B cell (primary cell): ENCODE data around the gene JARID2. TPM values are rescaled to one million over a fixed set of nuclear protein-coding genes. Genes with fewer than 3 reads are reported as not detected.

ENCODE experiments used
- ATAC-seq: fragments of 200-7000 bp; cut with Tn5 transposase; one replicate; pipeline ENCODE4 v1.10.0; 2021; ENCODE audit warnings: low read depth, mild to moderate bottlenecking, moderate number of reproducible peaks, moderate library complexity
- CTCF ChIA-PET: fragments of 350-600 bp; sonication (Branson Sonifier 250); formaldehyde crosslinking; loops from one replicate; lab custom pipeline; 2021; ENCODE audit warnings: antibody characterized with exemption, inconsistent platforms; lab: Charles Lee
- POLR2A ChIA-PET: fragments of 350-600 bp; sonication (Branson Sonifier 250); formaldehyde crosslinking; loops from one replicate; lab custom pipeline; 2021; ENCODE audit warnings: antibody characterized with exemption; lab: Charles Lee
- DNase-seq: peaks from one replicate; pipeline ENCODE4 v3.0.0; 2013
- H2AFZ ChIP-seq: 2 replicates; pipeline ENCODE4 v1.6.1; 2012; ENCODE audit warnings: mild to moderate bottlenecking, low read depth, low read length; ENCODE audit not compliant: insufficient read depth, poor library complexity, severe bottlenecking
- H3K27ac ChIP-seq, 2 donors: 1 replicate in 1 of 2; 2 replicates in 1 of 2; pipeline ENCODE4 v1.5.1; 2012 to 2013; ENCODE audit warnings: low read length in 2 of 2, mild to moderate bottlenecking in 2 of 2, moderate library complexity in 1 of 2
- H3K27me3 ChIP-seq, 4 experiments: fragments of 200-600 bp in 1 of 4; sonication (generic) in 1 of 4; replicated peaks in 1 of 4; 1 replicate in 2 of 4; 2 replicates in 2 of 4; pipeline versions ENCODE4 v1.6.1 to v1.7.0; 2013 to 2016; ENCODE audit warnings: low read length in 3 of 4, mild to moderate bottlenecking in 2 of 4, mixed read lengths in 1 of 4, moderate library complexity in 1 of 4; ENCODE audit not compliant: insufficient read depth in 4 of 4, control insufficient read depth in 3 of 4; ENCODE audit errors: control extremely low read depth in 1 of 4
- H3K36me3 ChIP-seq, 2 experiments: replicated peaks in 1 of 2; 1 replicate in 1 of 2; 2 replicates in 1 of 2; pipeline versions ENCODE4 v1.6.1 to v1.7.1; 2013; ENCODE audit warnings: low read length in 1 of 2; ENCODE audit not compliant: insufficient read depth in 2 of 2, control insufficient read depth in 1 of 2; ENCODE audit errors: control extremely low read depth in 1 of 2, extremely low read depth in 1 of 2
- H3K4me1 ChIP-seq, 2 donors: fragments of 200-600 bp in 1 of 2; sonication (generic) in 1 of 2; 1 replicate in 1 of 2; 2 replicates in 1 of 2; pipeline versions ENCODE4 v1.5.1 to v1.6.1; 2013 to 2017; ENCODE audit warnings: low read length in 2 of 2; ENCODE audit not compliant: control insufficient read depth in 2 of 2, insufficient read depth in 2 of 2
- H3K4me2 ChIP-seq: replicated peaks from 2 replicates; pipeline ENCODE3; 2012; ENCODE audit warnings: mild to moderate bottlenecking, low read depth, low read length; ENCODE audit not compliant: poor library complexity, severe bottlenecking
- H3K4me3 ChIP-seq, 5 experiments: fragments of 200-600 bp in 1 of 5; sonication (generic) in 1 of 5; 1 replicate in 3 of 5; 2 replicates in 2 of 5; pipeline versions ENCODE4 v1.5.1 to v1.7.0; 2011 to 2016; ENCODE audit warnings: low read length in 4 of 5, mild to moderate bottlenecking in 4 of 5, low read depth in 2 of 5, control low read depth in 1 of 5, moderate library complexity in 1 of 5; ENCODE audit not compliant: insufficient read depth in 1 of 5; ENCODE audit errors: control extremely low read depth in 1 of 5, extremely low read depth in 1 of 5
- H3K79me2 ChIP-seq: fragments of 200-600 bp; sonication (generic); one replicate; pipeline ENCODE4 v1.6.0; 2016; ENCODE audit warnings: low read length; ENCODE audit not compliant: control insufficient read depth, insufficient read depth
- H3K9ac ChIP-seq: fragments of 200-600 bp; sonication (generic); 2 replicates; pipeline ENCODE4 v1.6.1; 2017; ENCODE audit warnings: mild to moderate bottlenecking, low read length, moderate library complexity
- H3K9me3 ChIP-seq, 3 donors: one replicate each; pipeline versions ENCODE4 v1.6.1 to v1.7.1; 2013; ENCODE audit warnings: low read length in 2 of 3; ENCODE audit not compliant: control insufficient read depth in 2 of 3, insufficient read depth in 1 of 3; ENCODE audit errors: control extremely low read depth in 1 of 3
- H4K20me1 ChIP-seq: 2 replicates; pipeline ENCODE4 v1.6.0; 2012; ENCODE audit warnings: mild to moderate bottlenecking, low read length; ENCODE audit not compliant: insufficient read depth, control insufficient read depth, poor library complexity, severe bottlenecking
- H3K27ac Mint-ChIP-seq: one replicate; pipeline ENCODE4 v1.8.0; 2021; ENCODE audit warnings: mixed read lengths
- H3K27me3 Mint-ChIP-seq: one replicate; pipeline ENCODE4 v1.8.0; 2021; ENCODE audit warnings: mixed read lengths
- H3K4me1 Mint-ChIP-seq: one replicate; pipeline ENCODE4 v1.8.0; 2021; ENCODE audit warnings: mixed read lengths
- H3K4me3 Mint-ChIP-seq: one replicate; pipeline ENCODE4 v1.8.0; 2021; ENCODE audit warnings: mixed read lengths
- H3K9me3 Mint-ChIP-seq: one replicate; pipeline ENCODE4 v1.8.0; 2022; ENCODE audit warnings: mixed read lengths; ENCODE audit not compliant: insufficient read depth
- EZH2 ChIP-seq: IDR thresholded peaks from 2 replicates; pipeline ENCODE4 v1.6.1; 2012; ENCODE audit warnings: borderline replicate concordance, low read depth, mild to moderate bottlenecking, moderate library complexity, low read length; ENCODE audit not compliant: insufficient read depth, poor library complexity, severe bottlenecking
- WGBS: methylation state at CpG from one replicate; pipeline ENCODE4 v1.1.5; 2013; ENCODE audit warnings: missing lambda C conversion rate; ENCODE audit not compliant: insufficient coverage; 5-methylcytosine and 5-hydroxymethylcytosine counted together
- intact Hi-C: fragments of 100-400 bp; cut with micrococcal nuclease; formaldehyde crosslinking; loops from one replicate; pipeline ENCODE4 v1.10.0; 2022
- polyA plus RNA-seq: library from polyadenylated mRNA; depleted of rRNA; stranded (reverse); fragments of >200 nt; gene quantifications from 2 replicates; pipeline ENCODE4 v1.2.3, GENCODE V29; 2012
- total RNA-seq, 2 donors: library from RNA; stranded (reverse); fragments of 120-200 nt in 1 of 2; gene quantifications; 1 replicate in 1 of 2; 2 replicates in 1 of 2; pipeline versions ENCODE4 v1.2.3 to v1.2.4, GENCODE V29; 2013 to 2022
- TF ChIP-seq, protein P1 (sequence below): fragments of 200-600 bp; IDR thresholded peaks from one replicate; pipeline ENCODE4 v1.8.0; 2022; ENCODE audit warnings: antibody characterized with exemption, mild to moderate bottlenecking

JARID2 gene
- total and polyA plus RNA-seq, 2 donors (not counting 1 experiment from before 2014, with no cell fraction given), result 11.0 to 58.1 TPM

GRCh38 chr6:15442467-15442866, 196.6 kb downstream of the JARID2 start:
- Mint-ChIP-seq H3K27me3 (no peaks in the 10 kb centered on the region), H3K27ac (no peak overlapping the region), H3K4me3 (no peak overlapping the region), H3K9me3 (no peaks in the 10 kb centered on the region), H3K4me1 (peaks cover 71% of the 10 kb centered on the region)
- ATAC-seq, result no peak
- CTCF ChIA-PET, result interaction anchor here (0.5 to 1.9 kb wide), 3 partner anchors 39 to 118 kb away, joined by 4 to 5 read pairs (median 5); no protein-coding TSS in a partner anchor
- no peak overlapping the region for H2AFZ ChIP-seq
- peaks cover 98% of the 10 kb centered on the region for H3K79me2 ChIP-seq
- no peak for DNase-seq
- H3K27ac ChIP-seq, result no peak overlapping the region
- intact Hi-C loops, result loop anchor here (5.0 to 10.0 kb wide), 3 partner anchors 40 to 195 kb away; partner anchors contain the start of gene JARID2
- POLR2A ChIA-PET, result interaction anchor here (0.6 kb wide), 1 partner anchor 195 kb away, joined by 3 read pairs; no protein-coding TSS in a partner anchor
- H3K36me3 ChIP-seq, result peaks cover 0 to 11% of the 10 kb centered on the region in 2 experiments
- H3K9me3 ChIP-seq, result no peaks in the 10 kb centered on the region
- WGBS, result 83% methylated on average over 2 of the region's 6 CpGs
- H3K4me3 ChIP-seq, result no peak overlapping the region
- peaks cover 21 to 46% of the 10 kb centered on the region in 2 donors for H3K4me1 ChIP-seq
- peaks cover 54% of the 10 kb centered on the region for H4K20me1 ChIP-seq
- H3K4me2 ChIP-seq, result no peak overlapping the region
- TF ChIP-seq, protein P1, sequence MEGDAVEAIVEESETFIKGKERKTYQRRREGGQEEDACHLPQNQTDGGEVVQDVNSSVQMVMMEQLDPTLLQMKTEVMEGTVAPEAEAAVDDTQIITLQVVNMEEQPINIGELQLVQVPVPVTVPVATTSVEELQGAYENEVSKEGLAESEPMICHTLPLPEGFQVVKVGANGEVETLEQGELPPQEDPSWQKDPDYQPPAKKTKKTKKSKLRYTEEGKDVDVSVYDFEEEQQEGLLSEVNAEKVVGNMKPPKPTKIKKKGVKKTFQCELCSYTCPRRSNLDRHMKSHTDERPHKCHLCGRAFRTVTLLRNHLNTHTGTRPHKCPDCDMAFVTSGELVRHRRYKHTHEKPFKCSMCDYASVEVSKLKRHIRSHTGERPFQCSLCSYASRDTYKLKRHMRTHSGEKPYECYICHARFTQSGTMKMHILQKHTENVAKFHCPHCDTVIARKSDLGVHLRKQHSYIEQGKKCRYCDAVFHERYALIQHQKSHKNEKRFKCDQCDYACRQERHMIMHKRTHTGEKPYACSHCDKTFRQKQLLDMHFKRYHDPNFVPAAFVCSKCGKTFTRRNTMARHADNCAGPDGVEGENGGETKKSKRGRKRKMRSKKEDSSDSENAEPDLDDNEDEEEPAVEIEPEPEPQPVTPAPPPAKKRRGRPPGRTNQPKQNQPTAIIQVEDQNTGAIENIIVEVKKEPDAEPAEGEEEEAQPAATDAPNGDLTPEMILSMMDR, result no peak
- no peak for TF ChIP-seq EZH2
- no peak overlapping the region for H3K9ac ChIP-seq
- H3K27me3 ChIP-seq, result no peaks in the 10 kb centered on the region

DNA sequence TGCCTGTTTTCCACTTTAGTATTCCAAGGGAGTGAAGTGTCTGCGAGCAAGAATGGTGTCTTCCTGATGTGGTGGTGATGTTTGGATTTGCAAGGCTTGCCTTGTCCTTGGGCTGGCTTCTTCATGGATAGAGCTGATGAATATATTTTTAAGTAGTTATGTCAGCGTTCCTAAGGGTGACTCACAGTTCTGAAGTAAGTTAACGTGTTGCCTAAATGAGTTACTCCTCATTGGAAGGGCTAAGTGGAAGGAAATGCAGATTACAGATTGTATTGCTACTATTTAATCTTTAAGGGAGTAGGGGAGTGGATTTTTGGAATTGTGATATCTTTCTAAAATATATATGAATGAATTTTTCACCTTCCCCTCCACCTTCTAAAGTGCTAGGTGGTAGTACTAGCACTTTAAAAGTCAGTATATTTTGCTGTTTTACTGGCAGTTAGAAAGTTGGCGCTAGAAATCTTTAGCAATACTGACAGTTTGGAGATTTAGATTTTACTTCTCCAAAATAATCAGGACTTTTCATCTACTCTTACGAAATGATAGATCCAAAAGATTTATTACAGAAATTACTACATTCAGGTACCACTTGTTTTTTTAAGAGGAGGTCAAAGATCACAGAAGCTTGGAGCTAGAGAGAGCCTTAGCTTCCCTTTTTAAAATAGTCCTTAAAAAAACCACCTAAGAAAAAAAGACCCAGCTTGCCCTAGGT, 197.4 kb downstream of the JARID2 start:
- ChIA-PET POLR2A (no interaction called here), CTCF (interaction anchor here (1.1 to 1.8 kb wide), 3 partner anchors 11 to 1233 kb away, joined by 4 to 7 read pairs (median 6); no protein-coding TSS in a partner anchor)
- no peak overlapping the region for H2AFZ ChIP-seq
- TF ChIP-seq, protein P1, result no peak
- no peak for TF ChIP-seq EZH2
- Mint-ChIP-seq H3K27ac (no peak overlapping the region), H3K9me3 (no peaks in the 10 kb centered on the region), H3K4me1 (peaks cover 71% of the 10 kb centered on the region), H3K27me3 (no peaks in the 10 kb centered on the region), H3K4me3 (no peak overlapping the region)
- H3K79me2 ChIP-seq, result peaks cover 98% of the 10 kb centered on the region
- ATAC-seq (no peak), DNase-seq (no peak)
- no peak overlapping the region for H3K9ac ChIP-seq
- no peak overlapping the region for H3K27ac ChIP-seq
- intact Hi-C loops, result loop anchor here (5.0 to 10.0 kb wide), 3 partner anchors 41 to 196 kb away; partner anchors contain the start of gene JARID2
- H3K36me3 ChIP-seq, result peaks cover 0 to 11% of the 10 kb centered on the region in 2 experiments
- no CpG with 5 or more reads among the region's 5 CpGs for WGBS
- H4K20me1 ChIP-seq, result peaks cover 49% of the 10 kb centered on the region
- no peaks in the 10 kb centered on the region for H3K9me3 ChIP-seq
- no peak overlapping the region for H3K4me2 ChIP-seq
- H3K27me3 ChIP-seq, result no peaks in the 10 kb centered on the region
- no peak overlapping the region for H3K4me3 ChIP-seq
- H3K4me1 ChIP-seq, result peaks cover 23 to 46% of the 10 kb centered on the region in 2 donors
